T-helper 2 cell treated with Interferon-gamma antibody and Interleukin-4, amounts not matched to agents 5 μg/mL and 100 μg/mL, for 36 hours (primary cell): ENCODE results near the gene XXYLT1.
"Not testable (repeated sequence)": the region's sequence is repeated elsewhere in the genome, so short reads cannot be mapped to it uniquely, and the experiment has no call there.

Source experiments
- DNase-seq: peaks from one replicate; pipeline ENCODE4 v3.0.0; 2021; ENCODE audit warnings: low spot score
- H3K27ac Mint-ChIP-seq: one replicate; pipeline ENCODE4 v1.8.0; 2021; ENCODE audit warnings: mild to moderate bottlenecking, mixed read lengths
- H3K27me3 Mint-ChIP-seq: one replicate; pipeline ENCODE4 v1.8.0; 2021; ENCODE audit warnings: low read depth, mixed read lengths
- H3K36me3 Mint-ChIP-seq: one replicate; pipeline ENCODE4 v1.8.0; 2021; ENCODE audit warnings: low read depth, mixed read lengths
- H3K4me1 Mint-ChIP-seq: one replicate; pipeline ENCODE4 v1.8.0; 2021; ENCODE audit warnings: low read depth, mixed read lengths
- H3K4me3 Mint-ChIP-seq: one replicate; pipeline ENCODE4 v1.8.0; 2022; ENCODE audit warnings: mild to moderate bottlenecking, moderate library complexity, mixed read lengths
- H3K9me3 Mint-ChIP-seq: one replicate; pipeline ENCODE4 v1.8.0; 2021; ENCODE audit warnings: mixed read lengths

Gene XXYLT1

DNA sequence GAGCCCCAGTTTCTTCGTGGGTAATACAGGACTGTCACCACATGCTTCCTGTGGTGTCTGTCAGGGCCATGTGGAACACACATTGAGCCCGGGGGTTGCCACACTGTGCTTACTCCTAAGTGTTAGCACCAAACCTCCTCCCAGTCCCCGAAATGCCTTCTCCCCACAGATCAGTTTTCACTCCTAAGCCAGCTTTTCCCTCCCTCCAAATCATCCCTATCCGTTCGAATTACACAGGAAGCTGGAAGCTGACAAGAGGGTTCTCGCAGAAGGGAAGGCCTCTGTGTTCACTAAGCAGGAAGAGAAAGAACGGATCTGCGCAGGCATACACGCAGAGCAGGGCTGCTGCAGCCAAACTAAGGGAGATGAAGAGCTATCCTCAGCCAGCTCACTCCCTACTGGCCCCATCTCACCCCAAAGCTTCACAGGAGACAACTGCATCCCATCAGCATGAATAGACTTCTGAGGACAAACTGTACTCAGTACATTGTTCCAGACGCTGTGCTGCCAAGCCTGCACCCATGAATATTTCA, 32.3 kb downstream of the XXYLT1 start:
- no peak for DNase-seq
- Mint-ChIP-seq H3K9me3 (peaks cover 21% of the 10 kb centered on the region), H3K36me3 (peaks cover 9% of the 10 kb centered on the region), H3K4me3 (no peak overlapping the region), H3K27ac (no peak overlapping the region), H3K27me3 (no peaks in the 10 kb centered on the region), H3K4me1 (peaks cover 7% of the 10 kb centered on the region)

GRCh38 chr3:195238081-195238571, 32.8 kb downstream of the XXYLT1 start:
- Mint-ChIP-seq H3K4me3 (no peak overlapping the region), H3K27ac (no peak overlapping the region), H3K9me3 (peaks cover 21% of the 10 kb centered on the region), H3K4me1 (peaks cover 4% of the 10 kb centered on the region), H3K27me3 (peaks cover under 1% of the 10 kb centered on the region), H3K36me3 (peaks cover 9% of the 10 kb centered on the region)
- no peak for DNase-seq

- Mint-ChIP-seq H3K9me3 (peaks cover 21% of the 10 kb centered on the region), H3K27ac (no peak overlapping the region), H3K27me3 (peaks cover 7% of the 10 kb centered on the region), H3K4me1 (peaks cover 4% of the 10 kb centered on the region), H3K4me3 (no peak overlapping the region), H3K36me3 (peaks cover 9% of the 10 kb centered on the region)
- no peak for DNase-seq
Measured at GRCh38 chr3:195236801-195237570, 34.0 kb downstream of the XXYLT1 start.

- peaks cover 10% of the 10 kb centered on the region for H3K27me3 Mint-ChIP-seq
- peaks cover 24% of the 10 kb centered on the region for H3K9me3 Mint-ChIP-seq
- H3K36me3 Mint-ChIP-seq, result peaks cover 9% of the 10 kb centered on the region
- H3K4me3 Mint-ChIP-seq, result no peak overlapping the region
- no peak for DNase-seq
- H3K4me1 Mint-ChIP-seq, result peaks cover 4% of the 10 kb centered on the region
- no peak overlapping the region for H3K27ac Mint-ChIP-seq
Measured at GRCh38 chr3:195236076-195236798, 34.7 kb downstream of the XXYLT1 start.

DNA sequence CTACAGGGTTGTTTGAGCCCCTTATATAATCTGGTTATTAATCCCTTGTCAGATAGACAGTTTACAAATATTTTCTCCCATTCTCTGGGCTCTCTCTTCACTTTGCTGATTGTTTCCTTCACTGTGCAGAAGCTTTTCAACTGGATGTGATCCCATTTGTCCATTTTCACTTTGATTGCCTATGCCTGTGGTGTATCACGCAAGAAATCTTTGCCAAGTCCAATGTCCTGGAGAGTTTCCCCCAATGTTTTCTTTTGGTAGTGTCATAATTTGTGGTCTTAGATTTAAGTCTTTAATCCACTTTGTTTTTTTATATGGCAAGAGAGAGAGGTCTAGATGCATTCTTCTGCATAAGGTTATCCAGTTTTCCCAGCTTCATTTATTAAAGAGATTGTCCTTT, 40.7 kb downstream of the XXYLT1 start:
- peaks cover 3% of the 10 kb centered on the region for H3K9me3 Mint-ChIP-seq
- no peak for DNase-seq
- H3K4me1 Mint-ChIP-seq, result no peaks in the 10 kb centered on the region
- peaks cover 10% of the 10 kb centered on the region for H3K27me3 Mint-ChIP-seq
- H3K27ac Mint-ChIP-seq, result no peak overlapping the region
- H3K4me3 Mint-ChIP-seq, result no peak overlapping the region
- no peaks in the 10 kb centered on the region for H3K36me3 Mint-ChIP-seq

DNA sequence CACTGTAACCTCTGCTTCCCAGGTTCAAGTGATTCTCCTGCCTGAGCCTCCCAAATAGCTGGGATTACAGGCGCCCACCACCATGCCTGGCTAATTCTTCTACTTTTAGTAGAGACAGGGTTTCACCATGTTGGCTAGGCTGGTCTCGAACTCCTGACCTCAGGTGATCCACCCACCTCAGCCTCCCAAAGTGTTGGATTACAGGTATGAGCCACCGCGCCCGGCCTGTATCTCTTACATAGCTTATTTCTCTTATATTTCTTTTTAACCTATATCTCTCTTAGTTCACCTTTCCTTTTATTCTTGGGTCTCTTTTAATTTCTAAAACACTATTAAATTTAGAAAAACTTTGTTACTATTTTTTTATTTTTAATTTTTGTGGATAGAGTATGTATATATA, 42.1 kb downstream of the XXYLT1 start:
- not testable (repeated sequence) for H3K4me3 Mint-ChIP-seq, H3K36me3 Mint-ChIP-seq, DNase-seq, H3K4me1 Mint-ChIP-seq, H3K9me3 Mint-ChIP-seq, H3K27ac Mint-ChIP-seq, H3K27me3 Mint-ChIP-seq

DNA sequence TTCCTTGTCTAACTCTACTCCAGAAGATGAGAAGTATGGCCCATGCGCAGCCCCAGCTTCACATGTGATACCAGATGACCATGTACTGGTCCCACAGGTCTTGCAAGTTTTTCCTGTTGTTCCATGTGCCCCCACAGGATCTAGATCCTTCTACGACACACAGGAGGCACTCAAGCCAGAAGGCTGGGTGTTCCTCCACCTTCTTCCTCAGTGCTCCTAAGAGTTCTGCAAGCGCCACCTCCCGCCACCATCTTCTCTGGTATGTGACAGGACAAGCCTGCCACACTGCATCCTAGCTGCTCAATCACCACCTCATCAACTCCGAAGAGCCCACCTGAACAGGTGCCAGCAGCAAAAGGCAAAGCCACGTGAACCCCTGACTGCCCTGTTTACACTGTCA, 43.1 kb downstream of the XXYLT1 start:
- no peak overlapping the region for H3K4me3 Mint-ChIP-seq
- H3K36me3 Mint-ChIP-seq, result no peaks in the 10 kb centered on the region
- no peak for DNase-seq
- no peak overlapping the region for H3K27ac Mint-ChIP-seq
- H3K27me3 Mint-ChIP-seq, result peaks cover 8% of the 10 kb centered on the region
- H3K9me3 Mint-ChIP-seq, result peaks cover 3% of the 10 kb centered on the region
- H3K4me1 Mint-ChIP-seq, result no peaks in the 10 kb centered on the region

GRCh38 chr3:195226900-195227447, 44.0 kb downstream of the XXYLT1 start:
- no peak for DNase-seq
- H3K27ac Mint-ChIP-seq, result no peak overlapping the region
- no peaks in the 10 kb centered on the region for H3K4me1 Mint-ChIP-seq
- H3K4me3 Mint-ChIP-seq, result no peak overlapping the region
- peaks cover 2% of the 10 kb centered on the region for H3K27me3 Mint-ChIP-seq
- H3K36me3 Mint-ChIP-seq, result no peaks in the 10 kb centered on the region
- peaks cover 3% of the 10 kb centered on the region for H3K9me3 Mint-ChIP-seq

- H3K27me3 Mint-ChIP-seq, result no peaks in the 10 kb centered on the region
- no peak for DNase-seq
- no peaks in the 10 kb centered on the region for H3K4me1 Mint-ChIP-seq
- no peaks in the 10 kb centered on the region for H3K9me3 Mint-ChIP-seq
- no peak overlapping the region for H3K27ac Mint-ChIP-seq
- H3K36me3 Mint-ChIP-seq, result no peaks in the 10 kb centered on the region
- no peak overlapping the region for H3K4me3 Mint-ChIP-seq
Measured at GRCh38 chr3:195226445-195226844, 44.5 kb downstream of the XXYLT1 start.

GRCh38 chr3:195224980-195225580, 45.9 kb downstream of the XXYLT1 start:
- no peak overlapping the region for H3K4me3 Mint-ChIP-seq
- H3K36me3 Mint-ChIP-seq, result peaks cover 2% of the 10 kb centered on the region
- DNase-seq, result no peak
- H3K27ac Mint-ChIP-seq, result no peak overlapping the region
- no peaks in the 10 kb centered on the region for H3K27me3 Mint-ChIP-seq
- H3K9me3 Mint-ChIP-seq, result no peaks in the 10 kb centered on the region
- no peaks in the 10 kb centered on the region for H3K4me1 Mint-ChIP-seq

DNA sequence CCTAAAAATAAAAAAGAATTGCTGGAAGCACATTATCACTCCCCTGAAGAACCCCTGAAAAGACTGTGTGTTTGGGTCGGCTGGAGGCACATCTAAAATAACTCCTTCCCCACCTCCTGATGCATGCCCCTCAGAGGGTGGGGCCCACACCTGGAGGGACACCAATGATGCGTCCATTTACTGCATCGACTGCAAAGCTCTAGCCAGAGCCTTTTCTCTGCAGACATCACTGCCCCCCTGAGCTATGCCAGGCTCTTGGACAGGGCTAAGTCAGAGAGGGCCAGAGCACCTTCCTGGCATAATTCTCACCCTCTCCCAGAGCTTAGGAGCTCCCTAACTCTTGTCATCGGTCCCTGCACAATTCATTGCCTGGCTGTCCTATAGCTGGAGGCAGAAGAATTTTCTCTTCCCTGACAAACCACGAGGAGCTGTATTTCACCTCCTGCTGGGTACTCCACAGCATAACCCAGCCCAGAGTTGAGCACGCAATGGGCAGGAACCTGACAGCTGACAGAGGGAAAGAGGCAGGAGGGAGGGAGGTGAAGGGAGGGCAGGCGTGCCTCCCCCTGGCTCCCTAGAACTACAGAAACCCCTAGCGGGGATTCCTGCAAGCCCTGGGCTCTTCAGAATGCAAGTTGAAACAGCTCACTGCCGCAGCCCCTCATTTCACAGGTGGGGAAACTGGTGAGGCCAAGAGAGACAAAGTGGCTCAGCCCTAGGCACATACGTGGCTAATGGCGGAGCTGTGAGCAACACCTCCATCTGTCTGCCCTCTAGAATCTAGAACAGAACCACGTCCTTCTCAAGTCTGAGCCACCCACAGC, 46.6 kb downstream of the XXYLT1 start:
- Mint-ChIP-seq H3K27me3 (no peaks in the 10 kb centered on the region), H3K4me3 (no peak overlapping the region), H3K27ac (no peak overlapping the region), H3K36me3 (peaks cover 2% of the 10 kb centered on the region), H3K4me1 (no peaks in the 10 kb centered on the region), H3K9me3 (no peaks in the 10 kb centered on the region)
- DNase-seq, result no peak

DNA sequence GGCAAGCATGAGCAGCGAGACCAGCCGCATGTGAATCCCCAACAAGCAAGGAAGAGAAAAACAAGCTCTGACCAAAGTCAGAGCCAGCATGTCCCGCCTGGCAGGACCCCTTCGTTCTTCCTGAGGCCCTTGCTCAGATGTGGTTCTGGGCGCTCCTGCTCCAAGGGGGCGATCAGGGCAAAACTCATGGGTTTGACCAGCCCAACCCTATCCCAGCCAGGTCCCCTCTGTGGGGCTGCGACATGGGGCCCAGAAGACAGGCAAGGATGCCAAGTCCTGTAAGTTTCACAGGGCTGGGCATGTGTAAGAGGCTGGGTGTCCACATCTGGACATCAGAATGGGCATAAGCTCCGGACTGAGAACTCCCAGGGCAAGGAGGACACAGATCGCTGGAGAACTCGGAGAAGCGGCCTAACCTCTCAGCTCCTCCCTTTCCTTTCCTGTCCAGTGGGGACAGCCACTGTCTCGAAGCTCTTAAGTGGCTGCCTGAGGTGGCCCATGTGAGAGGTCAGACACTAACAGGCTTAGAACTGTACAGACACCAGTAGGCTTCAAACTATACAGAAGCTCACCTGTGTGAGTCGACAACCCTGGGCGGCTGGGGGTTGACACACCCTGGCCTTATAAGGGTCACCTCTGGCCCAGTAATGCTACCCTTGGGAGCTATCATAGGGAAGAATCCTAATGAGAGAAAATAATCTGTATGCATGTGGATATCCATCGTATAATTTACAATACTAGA, 48.9 kb downstream of the XXYLT1 start:
- peaks cover 5% of the 10 kb centered on the region for H3K36me3 Mint-ChIP-seq
- no peak for DNase-seq
- no peaks in the 10 kb centered on the region for H3K4me1 Mint-ChIP-seq
- no peak overlapping the region for H3K4me3 Mint-ChIP-seq
- H3K9me3 Mint-ChIP-seq, result peaks cover 4% of the 10 kb centered on the region
- no peaks in the 10 kb centered on the region for H3K27me3 Mint-ChIP-seq
- H3K27ac Mint-ChIP-seq, result no peak overlapping the region
